ENCODE data around the gene NDRG4. TPM values are rescaled to one million over a fixed set of nuclear protein-coding genes. Genes with fewer than 3 reads are reported as not detected.

The NDRG4 gene, protein sequence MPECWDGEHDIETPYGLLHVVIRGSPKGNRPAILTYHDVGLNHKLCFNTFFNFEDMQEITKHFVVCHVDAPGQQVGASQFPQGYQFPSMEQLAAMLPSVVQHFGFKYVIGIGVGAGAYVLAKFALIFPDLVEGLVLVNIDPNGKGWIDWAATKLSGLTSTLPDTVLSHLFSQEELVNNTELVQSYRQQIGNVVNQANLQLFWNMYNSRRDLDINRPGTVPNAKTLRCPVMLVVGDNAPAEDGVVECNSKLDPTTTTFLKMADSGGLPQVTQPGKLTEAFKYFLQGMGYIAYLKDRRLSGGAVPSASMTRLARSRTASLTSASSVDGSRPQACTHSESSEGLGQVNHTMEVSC
- total RNA-seq, result under 1 TPM; 0.24 to 0.91 TPM

GRCh38 chr16:58499615-58500351, at the start of gene NDRG4:
Gene NDRG4 (plus strand): TSS chr16:58500143. CDS start chr16:58500249, 106 bp downstream.

DNA sequence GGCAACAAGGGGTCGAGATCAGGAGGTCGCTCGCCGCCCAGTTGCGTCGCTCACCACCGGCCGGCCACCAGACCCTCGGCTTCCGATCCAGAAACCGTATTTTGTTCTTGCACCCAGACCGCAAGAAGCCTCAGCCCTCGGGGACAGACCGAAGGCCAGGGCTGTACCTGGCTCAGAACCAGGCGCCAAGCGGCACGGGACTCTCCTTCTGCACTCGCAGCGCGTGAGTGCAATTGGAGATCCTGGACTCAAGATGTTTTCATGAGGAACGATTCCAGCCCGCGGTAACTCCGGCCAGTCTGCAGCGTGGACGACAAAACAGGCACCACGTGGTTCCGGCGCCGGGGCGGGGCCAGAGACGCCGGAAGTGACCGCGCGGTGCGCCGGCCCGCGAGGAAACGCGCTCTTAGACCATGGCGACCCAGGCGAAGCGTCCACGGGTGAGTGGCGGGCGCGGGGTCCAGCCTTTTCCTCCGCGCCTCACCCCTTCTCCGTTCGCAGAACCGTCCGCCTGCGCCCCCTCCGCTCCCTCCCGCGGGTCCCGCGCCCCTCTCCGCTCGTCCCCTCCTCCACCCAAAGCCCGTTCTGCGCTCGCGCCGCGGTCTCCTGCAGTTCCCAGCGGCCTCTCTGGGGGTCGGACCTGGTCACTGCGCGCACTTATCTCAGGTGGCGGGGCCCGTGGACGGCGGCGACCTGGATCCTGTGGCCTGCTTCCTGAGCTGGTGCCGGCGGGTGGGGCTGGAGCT, 15.4 kb downstream of the NDRG4 start, which contains the start of gene SETD6:
Gene SETD6, plus strand, starts transcription at position 393 of the 746 bp plus-strand sequence. Its CDS starts 21 bp downstream, at position 414.

Other genes with a start within 250 kb of the NDRG4 start
- not detected for gene PRSS54, start 205.1 kb upstream of the NDRG4 start, total RNA-seq
- 10 to 100 TPM; 11.8 to 13.3 TPM for gene GINS3, start 107.7 kb upstream of the NDRG4 start, total RNA-seq
- 10 to 100 TPM; 16.4 to 17.7 TPM for gene SETD6, start 15.4 kb downstream of the NDRG4 start, total RNA-seq
- gene CNOT1, start 129.7 kb downstream of the NDRG4 start, total RNA-seq, result 100 to 1,000 TPM; 204 to 207 TPM
- gene SLC38A7, start 184.6 kb downstream of the NDRG4 start, total RNA-seq, result 10 to 100 TPM; 13.5 to 15.0 TPM
- 10 to 100 TPM; 65.4 to 69.0 TPM for gene GOT2, start 234.2 kb downstream of the NDRG4 start, total RNA-seq

Measured in activated naive CD4-positive, alpha-beta T cell treated with anti-CD3 and anti-CD28 coated beads, Interleukin-2, amount 10 ng/mL, durations not matched to agents 5 hours and 36 hours (primary cell).